ENCODE data around the gene WAPL.
"Not testable (repeated sequence)": the region's sequence is repeated elsewhere in the genome, so short reads cannot be mapped to it uniquely, and the experiment has no call there.

DNA sequence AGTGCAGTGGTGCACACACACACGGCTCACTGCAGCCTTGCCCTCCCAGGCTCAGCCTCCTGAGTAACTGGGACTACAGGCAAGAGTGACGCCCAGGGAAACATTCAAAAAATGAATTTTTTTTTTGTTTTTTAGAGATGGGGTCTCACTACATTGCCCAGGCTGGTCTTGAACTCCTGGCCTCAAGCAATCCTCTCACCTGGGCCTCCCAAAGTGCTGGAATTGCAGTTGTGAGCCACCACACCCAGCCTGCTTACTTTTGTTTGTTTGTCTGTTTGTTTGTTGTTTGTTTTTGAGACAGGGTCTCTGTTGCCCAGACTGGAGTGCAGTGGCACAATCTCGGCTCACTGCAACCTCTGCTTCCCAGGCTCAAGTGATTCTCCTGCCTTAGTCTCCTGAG is 7.1 kb upstream of the WAPL start:
- TF ChIP-seq, protein P1, sequence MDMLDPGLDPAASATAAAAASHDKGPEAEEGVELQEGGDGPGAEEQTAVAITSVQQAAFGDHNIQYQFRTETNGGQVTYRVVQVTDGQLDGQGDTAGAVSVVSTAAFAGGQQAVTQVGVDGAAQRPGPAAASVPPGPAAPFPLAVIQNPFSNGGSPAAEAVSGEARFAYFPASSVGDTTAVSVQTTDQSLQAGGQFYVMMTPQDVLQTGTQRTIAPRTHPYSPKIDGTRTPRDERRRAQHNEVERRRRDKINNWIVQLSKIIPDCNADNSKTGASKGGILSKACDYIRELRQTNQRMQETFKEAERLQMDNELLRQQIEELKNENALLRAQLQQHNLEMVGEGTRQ (IDR thresholded peaks at IDR 0.05; ENCODE audit: borderline replicate concordance, low read depth, low read length): not testable (repeated sequence)
- TF ChIP-seq, protein P2, sequence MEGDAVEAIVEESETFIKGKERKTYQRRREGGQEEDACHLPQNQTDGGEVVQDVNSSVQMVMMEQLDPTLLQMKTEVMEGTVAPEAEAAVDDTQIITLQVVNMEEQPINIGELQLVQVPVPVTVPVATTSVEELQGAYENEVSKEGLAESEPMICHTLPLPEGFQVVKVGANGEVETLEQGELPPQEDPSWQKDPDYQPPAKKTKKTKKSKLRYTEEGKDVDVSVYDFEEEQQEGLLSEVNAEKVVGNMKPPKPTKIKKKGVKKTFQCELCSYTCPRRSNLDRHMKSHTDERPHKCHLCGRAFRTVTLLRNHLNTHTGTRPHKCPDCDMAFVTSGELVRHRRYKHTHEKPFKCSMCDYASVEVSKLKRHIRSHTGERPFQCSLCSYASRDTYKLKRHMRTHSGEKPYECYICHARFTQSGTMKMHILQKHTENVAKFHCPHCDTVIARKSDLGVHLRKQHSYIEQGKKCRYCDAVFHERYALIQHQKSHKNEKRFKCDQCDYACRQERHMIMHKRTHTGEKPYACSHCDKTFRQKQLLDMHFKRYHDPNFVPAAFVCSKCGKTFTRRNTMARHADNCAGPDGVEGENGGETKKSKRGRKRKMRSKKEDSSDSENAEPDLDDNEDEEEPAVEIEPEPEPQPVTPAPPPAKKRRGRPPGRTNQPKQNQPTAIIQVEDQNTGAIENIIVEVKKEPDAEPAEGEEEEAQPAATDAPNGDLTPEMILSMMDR (IDR thresholded peaks at IDR 0.05): not testable (repeated sequence)
- not testable (repeated sequence) for TF ChIP-seq POLR2AphosphoS5 (IDR thresholded peaks at IDR 0.05; ENCODE audit: low read depth, low read length); SIN3A (IDR thresholded peaks at IDR 0.05; ENCODE audit: borderline replicate concordance, low read depth, low read length); EP300 (IDR thresholded peaks at IDR 0.05; ENCODE audit: borderline replicate concordance in 1 of 2, low read depth in 1 of 2, low read length in 1 of 2); GABPA (IDR thresholded peaks at IDR 0.05; ENCODE audit: low read depth); CHD2 (IDR thresholded peaks at IDR 0.05; ENCODE audit: low read length, partially characterized antibody); MEF2A (IDR thresholded peaks at IDR 0.05; ENCODE audit: borderline replicate concordance, low read depth); RAD21 (IDR thresholded peaks at IDR 0.05; ENCODE audit: low read length); SMC3 (IDR thresholded peaks at IDR 0.05; ENCODE audit: low read depth, low read length); MXI1 (IDR thresholded peaks at IDR 0.05; ENCODE audit: low read depth, low read length); TEAD4 (IDR thresholded peaks at IDR 0.05; ENCODE audit: borderline replicate concordance, insufficient read depth)
- TF ChIP-seq, protein P3, sequence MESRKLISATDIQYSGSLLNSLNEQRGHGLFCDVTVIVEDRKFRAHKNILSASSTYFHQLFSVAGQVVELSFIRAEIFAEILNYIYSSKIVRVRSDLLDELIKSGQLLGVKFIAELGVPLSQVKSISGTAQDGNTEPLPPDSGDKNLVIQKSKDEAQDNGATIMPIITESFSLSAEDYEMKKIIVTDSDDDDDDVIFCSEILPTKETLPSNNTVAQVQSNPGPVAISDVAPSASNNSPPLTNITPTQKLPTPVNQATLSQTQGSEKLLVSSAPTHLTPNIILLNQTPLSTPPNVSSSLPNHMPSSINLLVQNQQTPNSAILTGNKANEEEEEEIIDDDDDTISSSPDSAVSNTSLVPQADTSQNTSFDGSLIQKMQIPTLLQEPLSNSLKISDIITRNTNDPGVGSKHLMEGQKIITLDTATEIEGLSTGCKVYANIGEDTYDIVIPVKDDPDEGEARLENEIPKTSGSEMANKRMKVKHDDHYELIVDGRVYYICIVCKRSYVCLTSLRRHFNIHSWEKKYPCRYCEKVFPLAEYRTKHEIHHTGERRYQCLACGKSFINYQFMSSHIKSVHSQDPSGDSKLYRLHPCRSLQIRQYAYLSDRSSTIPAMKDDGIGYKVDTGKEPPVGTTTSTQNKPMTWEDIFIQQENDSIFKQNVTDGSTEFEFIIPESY (IDR thresholded peaks at IDR 0.05; ENCODE audit: borderline replicate concordance, low read depth): not testable (repeated sequence)
- TF ChIP-seq, protein P4, sequence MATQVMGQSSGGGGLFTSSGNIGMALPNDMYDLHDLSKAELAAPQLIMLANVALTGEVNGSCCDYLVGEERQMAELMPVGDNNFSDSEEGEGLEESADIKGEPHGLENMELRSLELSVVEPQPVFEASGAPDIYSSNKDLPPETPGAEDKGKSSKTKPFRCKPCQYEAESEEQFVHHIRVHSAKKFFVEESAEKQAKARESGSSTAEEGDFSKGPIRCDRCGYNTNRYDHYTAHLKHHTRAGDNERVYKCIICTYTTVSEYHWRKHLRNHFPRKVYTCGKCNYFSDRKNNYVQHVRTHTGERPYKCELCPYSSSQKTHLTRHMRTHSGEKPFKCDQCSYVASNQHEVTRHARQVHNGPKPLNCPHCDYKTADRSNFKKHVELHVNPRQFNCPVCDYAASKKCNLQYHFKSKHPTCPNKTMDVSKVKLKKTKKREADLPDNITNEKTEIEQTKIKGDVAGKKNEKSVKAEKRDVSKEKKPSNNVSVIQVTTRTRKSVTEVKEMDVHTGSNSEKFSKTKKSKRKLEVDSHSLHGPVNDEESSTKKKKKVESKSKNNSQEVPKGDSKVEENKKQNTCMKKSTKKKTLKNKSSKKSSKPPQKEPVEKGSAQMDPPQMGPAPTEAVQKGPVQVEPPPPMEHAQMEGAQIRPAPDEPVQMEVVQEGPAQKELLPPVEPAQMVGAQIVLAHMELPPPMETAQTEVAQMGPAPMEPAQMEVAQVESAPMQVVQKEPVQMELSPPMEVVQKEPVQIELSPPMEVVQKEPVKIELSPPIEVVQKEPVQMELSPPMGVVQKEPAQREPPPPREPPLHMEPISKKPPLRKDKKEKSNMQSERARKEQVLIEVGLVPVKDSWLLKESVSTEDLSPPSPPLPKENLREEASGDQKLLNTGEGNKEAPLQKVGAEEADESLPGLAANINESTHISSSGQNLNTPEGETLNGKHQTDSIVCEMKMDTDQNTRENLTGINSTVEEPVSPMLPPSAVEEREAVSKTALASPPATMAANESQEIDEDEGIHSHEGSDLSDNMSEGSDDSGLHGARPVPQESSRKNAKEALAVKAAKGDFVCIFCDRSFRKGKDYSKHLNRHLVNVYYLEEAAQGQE (IDR thresholded peaks at IDR 0.05; ENCODE audit: low read depth, low read length): not testable (repeated sequence)
